ENCODE results near the gene SH3BP5.

The SH3BP5 gene

DNA sequence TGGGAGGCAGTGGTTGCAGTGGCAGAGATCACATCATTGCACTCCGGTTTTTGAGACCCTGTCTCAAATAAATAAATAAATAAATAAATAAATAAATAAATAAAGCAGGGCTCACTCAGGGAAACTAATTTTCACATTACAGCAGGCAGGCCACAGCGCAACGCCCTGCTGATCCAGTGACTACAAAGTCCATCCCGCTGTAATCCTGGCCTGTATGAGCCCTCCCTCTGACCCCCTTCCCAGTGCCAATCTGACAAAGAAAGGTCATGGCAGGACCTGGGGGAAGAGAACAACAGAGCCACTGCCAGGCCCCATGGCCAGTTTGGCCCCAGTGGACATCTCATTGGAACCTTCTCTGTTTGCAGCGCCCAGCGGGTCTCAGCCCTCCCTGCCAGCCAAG, 9.3 kb downstream of the SH3BP5 start:
- DNase-seq = no peak

DNA sequence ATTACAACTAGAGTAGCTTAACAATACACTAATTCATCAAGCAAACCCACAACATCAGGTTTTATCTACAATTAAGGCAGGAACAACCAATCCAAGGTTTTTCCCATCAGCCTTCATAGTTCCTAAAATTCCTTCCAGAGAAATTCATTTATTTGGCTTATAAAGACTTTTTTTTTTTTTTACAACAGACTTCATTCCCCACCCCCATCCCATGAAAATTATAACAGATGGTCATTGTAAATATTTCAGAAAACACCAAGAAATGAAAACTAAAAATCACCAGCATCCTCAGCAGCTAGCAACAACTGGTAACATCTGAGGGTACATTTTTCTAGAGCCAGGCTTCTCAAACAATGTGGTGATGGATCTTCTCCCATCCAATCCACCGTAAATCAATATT, 11.0 kb downstream of the SH3BP5 start:
- no peak for DNase-seq

DNA sequence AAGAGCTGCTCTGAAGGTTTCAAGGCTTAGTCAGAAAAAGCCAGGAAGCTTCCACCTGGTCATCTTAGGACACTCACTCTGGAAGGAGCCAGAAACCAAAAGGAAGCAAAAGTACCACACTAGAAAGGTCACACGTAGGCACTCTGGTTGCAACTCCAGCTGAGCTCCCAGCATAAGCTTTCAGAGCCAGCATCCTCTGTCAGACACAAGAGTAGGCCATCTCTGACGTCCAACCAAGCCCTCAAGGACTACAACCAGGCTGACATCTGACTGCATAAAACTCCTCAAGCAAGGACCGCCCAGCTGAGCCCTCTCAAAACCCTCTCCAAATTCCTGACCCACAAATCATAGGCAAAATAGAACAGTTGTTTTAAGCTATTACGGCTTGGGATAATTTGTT, 12.8 kb downstream of the SH3BP5 start:
- peak; percentile 77 for DNase-seq

DNA sequence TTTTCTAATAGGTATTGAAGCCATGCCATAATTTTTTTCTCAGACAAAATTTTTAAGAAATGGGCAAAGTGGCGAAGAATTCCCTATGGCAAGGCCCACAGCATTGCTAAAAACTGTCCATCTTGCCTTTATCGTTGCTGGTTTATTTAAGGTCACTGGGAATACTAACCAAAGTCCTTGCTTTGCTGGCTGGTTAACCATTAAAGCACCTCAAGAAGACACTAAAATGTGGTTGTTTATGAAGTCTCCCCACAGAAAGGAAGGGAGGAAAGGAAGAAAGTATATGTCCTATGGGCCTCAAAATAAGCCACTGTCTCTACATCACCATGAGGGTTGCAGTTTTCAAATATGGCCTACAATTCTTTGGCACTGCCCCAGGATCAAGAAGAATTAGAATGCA, 13.2 kb downstream of the SH3BP5 start:
- no peak for DNase-seq

DNA sequence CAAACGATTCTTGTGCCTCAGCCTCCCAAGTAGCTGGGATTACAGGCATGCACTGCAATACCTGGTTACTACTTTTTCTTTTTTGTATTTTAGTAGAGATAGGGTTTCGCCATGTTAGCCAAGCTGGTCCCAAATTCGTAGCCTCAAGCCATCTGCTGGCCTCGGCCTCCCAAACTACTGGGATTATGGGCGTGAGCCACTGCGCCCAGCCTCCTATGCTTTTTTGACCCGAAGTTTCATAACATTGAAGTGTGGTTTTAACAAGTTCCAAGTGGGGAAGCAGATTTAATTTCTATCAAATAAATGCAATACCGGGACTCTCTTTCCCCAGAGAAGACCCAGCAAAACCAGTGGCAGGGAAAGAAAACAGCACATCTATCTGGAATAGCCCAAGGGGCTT, 13.7 kb downstream of the SH3BP5 start:
- DNase-seq = no peak

DNA sequence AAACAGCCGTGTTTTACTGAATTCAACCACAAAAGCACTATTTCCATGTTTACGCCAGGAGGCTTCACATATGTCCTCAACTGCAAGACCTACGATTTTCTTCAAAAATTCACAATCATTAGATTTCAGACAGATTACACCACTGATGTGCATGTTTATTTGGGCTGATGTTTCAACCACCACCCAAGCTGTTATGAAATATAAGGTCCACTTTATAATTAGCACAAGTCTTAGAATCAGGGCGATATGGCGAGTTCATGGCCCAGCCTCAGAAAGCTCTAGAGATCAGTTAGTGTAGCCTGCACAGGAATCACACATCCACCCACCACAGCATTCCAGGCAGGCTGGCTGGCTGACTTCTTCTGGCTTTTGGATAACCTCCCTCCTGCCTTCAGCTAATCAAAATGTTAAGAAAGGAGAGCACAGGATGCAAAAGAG, 15.4 kb downstream of the SH3BP5 start:
- DNase-seq = peak; percentile 75

DNA sequence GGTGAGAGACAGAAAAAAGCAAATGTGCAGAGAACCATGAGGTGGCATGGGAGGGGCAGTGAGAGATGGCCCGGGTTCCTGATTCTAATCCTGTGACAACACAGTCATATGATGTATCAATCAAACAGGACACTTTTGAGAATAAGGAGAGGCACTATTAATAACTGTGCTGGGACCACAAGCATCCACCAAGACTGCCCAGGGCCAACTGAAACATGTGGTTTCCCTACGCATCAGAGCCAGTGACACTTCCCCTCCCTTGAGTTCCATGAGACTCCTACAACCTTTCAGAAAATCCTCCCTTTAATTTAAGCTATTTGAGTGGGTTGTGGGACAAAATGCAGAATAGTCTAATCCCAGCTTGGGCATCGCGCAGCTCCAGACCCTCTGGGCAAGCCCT, 17.4 kb downstream of the SH3BP5 start:
- DNase-seq = peak; percentile 59

DNA sequence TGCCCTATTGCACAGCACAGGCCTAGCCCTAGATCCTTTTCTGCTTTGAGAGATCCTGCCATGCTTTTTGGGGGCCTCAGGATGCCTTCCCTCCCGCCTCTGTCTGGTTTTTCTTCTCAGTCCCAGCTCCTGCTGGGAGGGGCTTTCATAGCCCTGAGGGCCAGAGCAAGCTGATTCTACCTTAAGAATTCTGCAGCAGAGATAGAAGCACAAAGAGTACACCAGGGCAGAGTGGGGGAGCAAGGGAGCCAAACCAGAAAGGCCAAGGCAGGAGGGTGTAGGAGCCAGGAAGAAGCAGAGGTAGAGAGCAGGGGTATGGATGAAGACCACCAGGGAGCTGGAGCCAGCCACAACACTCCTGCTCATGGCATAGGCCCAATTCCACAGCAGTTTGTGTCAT, 18.1 kb downstream of the SH3BP5 start:
- no peak for DNase-seq

DNA sequence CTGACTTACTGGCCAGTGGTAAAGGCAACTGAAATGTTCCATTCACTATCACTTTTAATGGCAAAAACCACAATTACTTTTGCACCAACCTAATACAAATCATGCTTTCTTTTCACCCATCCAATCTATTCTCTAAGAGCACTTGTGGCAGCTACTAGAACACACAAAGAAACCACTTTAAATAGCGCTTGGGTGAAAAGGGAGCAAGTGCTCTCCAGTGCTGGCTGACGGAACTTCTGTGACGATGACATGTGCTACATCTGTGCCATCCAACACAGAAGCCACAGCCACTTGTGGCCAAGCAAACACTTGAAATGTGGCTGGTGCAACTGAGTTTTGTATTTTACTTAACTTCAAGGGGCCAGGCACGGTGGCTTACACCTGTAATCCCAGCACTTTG, 18.9 kb downstream of the SH3BP5 start:
- no peak for DNase-seq

DNA sequence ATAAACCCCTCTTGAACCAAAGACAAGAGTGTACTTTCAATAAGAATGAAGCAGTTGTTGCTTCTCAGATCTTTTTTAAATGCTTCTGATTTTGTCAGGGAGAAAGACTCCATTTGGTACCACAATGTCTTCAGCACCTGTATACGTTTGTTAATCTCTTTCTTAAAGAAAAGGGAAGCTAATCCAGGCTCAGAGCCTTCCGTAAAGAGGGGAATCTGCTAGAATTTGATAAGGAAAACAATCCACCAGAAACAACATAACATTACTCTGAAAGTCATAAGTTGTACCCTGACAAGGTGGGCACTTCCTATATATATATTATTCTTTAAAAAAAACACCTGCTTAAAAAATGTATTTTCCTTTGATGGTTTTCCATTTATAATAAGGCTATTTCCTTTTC, 19.8 kb downstream of the SH3BP5 start:
- no peak for DNase-seq

DNA sequence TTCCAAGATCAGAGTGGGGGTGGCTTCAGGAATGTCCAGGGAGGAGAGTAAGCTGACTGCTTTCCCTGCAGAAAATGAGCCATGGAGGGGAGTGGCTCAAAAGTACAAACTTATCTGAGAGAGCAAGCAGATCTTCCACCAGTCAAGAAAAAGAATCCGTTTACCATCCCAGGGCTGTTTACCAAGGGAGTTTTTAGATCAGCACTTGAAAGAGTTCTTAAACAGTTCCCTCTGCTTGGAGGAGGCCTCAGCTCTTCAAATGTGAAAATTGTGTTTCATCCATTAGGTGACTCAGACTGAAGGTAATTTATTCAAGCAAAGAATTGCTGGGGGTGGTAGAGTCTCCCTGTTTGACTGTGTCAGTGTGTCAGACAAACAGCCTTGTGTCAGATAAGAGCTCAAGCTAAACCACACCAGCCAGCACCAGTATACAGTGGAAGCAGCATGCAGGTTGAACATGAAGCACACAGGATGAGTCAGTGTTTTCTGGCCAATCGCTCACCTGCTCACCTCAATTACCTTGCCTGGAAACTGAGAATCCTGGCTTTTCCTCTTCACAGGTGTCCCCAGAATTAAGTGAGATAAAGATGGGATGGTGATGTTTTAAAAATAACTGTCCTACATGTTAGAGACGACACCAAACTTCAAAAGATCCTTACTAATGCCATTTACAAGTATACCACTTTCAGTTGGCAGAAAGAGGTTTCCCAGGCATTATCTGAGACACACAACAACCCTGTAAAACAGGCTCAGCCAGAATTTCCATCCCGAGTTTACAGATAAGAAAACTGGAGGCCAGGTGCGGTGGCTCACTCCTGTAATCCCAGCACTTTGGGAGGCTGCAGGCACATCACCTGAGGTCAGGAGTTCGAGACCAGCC, 21.7 kb downstream of the SH3BP5 start:
- DNase-seq = peak; percentile 73

DNA sequence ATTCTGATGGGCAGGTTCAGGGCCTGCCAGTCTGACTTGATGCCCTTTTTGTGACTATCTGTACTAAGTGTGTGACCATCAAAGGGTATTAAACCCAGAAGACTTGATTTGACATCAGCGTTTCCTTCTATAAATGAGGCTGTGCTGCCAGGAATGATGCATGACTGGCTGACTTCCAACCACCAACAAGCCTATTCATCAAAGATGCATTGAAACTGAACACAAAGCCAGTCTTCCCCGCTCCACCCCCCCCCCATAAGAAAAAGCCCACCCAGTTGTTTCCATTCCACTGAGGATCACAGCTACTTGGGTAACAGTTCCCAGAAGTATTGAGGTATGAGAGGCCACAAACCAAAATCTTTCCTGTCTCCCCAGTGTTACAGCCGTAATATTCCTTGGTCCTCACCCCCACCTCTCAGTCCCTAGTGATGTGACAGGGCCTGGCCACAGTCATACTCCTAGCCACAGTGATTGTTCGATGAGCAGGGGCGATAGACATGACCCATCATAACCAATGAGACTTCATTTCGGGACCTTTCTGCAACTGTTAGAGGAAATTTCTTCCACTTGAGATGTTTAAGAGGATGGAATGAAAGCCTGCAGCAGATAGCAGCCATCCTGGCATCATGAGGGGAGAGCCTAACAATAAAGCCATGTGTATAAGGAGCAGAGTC, 22.6 kb downstream of the SH3BP5 start:
- peak; percentile 68 for DNase-seq

DNA sequence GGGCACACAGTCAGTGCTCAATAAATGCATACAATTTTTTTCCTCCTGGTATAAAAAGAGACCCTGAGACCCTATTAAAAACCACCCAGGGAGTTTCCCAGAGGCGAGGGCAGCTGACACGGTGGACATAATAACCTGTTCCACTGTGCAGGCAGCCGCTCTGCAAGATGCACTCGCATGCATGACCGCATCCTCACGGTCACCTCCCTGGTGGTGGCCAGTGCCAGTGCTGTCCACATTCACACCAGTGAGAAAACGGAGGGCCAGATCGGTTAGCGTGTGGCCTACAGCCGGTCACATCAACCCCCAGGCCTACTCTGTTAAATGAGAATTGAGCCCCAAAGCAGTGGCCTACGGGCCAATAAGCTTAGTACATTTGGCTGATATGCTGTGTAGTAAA, 24.8 kb downstream of the SH3BP5 start:
- DNase-seq = no peak

DNA sequence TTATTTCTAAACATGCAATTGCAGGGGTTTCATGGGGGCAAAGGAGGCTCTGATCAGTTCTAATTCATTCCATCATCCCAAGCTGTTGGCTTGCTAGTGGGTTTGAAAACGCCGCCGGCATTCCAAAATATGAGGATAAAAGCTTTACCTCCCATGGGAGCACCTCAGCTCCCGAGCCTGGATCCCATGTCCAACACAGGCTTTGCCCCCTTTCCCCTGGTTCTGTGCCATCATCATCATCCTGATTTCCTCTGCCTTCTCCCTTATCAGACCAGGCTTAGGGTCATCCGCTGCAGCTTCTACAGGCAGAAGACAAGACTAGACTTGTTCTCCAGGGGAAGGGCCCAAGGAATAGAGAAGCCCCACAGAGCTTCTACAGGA, 25.4 kb downstream of the SH3BP5 start:
- no peak for DNase-seq

DNA sequence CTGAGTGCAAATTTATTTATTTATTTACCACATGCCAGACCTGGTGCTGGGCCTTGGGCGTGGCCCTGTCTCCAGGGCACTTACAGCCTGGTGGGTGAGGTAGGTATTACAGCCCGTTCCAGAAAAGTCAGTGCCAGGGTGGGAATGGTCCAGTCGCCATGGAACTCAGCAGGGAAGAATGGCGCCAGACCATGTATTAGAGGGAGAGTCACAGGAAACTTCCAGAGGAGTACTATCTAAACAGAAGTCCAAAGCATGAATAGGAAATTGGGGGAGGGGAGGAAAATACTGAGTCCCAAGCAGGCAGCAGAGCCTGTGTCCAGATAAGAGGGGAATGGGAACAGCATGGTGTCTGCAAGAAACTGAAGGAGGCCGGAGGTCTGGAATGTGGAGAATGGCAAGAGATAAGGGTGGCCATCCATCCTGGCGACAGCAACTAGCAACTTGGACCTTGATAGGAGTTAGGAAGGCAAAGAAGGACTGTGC, 27.0 kb downstream of the SH3BP5 start:
- DNase-seq = peak; percentile 7

DNA sequence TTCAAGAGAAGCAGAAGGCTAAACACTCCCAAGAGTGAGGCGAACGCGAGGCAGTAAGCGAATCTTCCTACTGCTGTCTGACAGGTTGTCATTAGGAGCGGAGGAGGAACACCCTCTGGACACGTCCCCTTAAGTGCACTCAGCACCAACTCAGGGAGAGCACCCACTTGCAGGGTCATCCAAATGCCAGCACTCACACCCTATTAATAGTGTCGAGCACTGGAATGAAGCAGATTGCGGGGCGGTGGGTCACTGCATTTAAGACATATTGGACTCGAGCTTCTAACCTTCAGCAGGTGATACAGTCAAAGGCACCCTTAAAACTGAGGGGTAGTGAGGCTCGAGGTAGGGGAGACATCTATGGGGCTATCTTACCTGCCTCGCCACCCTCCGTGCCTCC, 28.7 kb downstream of the SH3BP5 start:
- DNase-seq = no peak

DNA sequence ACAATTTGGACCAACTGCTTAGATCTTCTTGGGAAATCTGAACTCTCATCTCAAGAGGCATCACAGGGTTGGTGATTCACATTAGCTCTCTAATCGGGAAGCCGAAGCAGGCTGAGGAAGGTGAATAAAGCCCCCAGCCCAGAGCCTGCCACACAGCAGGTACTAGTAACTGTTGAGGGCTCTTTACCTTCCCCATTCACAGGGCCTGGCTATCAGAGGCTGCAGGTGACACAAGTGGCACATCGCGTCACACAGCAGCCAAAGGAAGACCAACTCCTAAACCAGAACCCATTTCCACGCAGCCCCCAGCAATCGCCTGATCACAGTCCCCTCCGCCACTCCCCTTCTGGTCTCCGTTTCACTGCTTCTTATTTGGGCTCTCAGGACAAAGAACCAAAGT, 29.2 kb downstream of the SH3BP5 start:
- no peak for DNase-seq

DNA sequence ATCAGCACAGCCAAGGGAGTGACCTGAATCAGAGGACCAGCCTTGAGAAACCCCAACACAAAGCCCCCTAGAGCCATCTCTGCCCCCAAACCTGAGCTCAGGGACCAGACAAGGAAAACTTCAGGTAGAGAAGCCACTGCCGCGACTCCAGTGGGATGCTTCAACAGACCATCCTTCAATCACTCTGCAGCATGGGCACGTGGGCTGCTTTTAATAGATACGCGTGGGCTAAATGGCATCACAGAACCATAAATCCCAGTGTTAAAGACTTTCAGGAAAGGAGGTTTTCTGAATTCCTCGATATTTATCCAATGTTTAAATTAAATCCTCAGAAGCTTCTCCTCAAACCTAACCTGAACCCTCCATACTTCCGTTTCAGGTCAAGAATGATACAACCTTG, 30.6 kb downstream of the SH3BP5 start:
- no peak for DNase-seq

DNA sequence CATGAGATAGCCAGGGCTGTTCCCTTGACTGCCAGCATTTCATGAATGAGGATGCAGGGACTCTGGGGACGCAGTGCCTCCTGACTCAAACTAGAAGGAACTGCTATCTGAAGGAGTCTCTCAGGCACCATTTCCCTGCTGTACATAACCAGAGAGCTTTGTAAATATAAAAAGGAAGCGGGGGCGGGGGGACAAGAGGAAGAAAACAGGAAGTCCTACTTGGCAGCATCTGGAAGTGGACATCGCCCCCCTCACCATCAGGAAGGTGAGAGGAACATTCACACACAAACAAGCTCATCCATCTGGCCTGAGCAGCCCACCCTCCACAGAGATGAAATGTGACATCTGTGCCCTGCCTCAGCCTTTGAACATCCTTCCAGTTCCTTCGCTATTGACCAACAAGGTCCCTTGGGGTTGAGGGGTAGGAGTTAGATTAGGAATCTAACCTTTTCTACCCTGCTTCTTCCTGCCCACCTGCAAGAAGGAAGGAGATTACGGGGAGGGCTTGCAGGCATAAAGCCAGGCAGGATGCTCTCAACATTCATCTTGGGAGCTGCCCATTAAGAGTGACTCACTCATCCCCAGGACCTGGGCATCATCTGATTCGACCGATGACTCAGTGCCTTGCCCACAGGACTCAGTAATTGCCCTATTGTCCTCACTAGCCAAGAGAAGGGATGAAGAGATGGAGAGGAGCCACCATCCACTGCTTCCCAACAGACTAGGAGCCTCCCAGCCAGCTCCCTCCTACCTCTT, 31.9 kb downstream of the SH3BP5 start:
- peak; percentile 47 for DNase-seq

DNA sequence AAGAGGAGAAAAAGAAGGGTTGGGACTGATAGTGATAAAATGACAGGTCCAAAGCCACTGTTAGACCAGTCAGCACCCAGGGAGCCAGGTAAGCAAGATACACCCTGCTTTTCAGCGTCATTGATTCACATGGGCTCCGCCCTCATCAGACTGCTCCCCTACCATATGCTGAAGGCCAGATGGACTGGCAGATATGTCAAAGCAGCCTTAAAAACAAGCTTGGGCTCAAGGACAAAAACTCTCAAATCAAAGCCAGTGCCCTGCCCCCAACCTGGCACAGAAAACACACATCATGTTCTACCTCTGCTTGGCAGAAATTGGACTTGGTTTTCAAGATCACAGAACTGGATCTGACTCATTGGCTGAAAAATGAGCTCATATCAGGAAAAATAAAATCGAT, 33.4 kb downstream of the SH3BP5 start:
- no peak for DNase-seq

DNA sequence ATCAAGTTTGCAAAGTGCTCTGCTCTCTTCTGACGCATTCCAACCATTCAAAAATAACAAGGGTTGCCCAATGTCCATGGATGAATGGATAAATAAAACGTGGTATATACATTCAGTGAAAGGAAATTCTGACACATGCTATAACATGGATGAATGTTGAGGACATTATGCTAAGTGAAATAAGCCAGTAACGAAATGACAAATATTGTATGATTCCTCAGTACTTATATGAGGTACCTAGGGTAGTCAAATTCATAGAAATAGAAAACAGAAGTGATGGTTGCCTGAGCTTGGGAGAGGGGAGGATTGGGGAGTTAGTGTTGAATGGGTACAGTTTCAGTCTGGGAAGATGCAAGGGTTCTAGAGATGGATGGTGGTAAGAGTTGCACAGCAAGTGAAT, 33.9 kb downstream of the SH3BP5 start:
- DNase-seq = no peak

DNA sequence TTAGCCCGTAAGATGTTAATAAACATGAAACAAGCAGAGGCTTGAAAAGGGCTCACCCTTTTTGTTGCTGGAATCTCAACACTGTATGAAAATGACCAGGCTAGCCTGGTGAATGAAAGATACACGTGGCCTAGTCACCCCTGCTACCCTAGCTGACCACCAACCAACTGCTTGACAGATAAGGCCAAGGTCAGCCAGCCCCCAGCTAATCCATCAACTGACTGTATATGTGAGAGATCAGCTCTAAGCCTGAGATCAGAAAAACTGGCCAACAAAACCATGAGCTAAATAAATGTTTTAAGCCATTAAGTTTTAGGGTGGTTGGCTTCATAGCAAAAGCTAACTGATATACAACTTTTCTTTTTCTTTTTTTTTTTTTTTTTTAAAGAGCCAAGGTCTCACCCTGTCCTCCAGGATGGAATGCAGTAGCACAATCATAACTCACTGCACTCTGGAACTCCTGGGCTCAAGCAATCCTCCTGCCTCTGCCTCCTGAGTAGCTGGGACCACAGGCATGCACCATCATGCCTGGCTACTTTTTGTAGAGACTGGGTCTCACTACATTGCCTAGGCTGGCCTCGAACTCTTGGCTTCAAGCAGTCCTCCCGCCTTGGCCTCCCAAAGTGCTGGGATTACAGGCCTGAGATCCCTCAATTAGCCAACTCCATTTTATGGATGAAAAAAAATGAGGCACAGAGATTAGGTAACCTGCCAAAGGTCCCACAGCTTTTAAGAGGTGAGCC, 34.6 kb downstream of the SH3BP5 start:
- no peak for DNase-seq

DNA sequence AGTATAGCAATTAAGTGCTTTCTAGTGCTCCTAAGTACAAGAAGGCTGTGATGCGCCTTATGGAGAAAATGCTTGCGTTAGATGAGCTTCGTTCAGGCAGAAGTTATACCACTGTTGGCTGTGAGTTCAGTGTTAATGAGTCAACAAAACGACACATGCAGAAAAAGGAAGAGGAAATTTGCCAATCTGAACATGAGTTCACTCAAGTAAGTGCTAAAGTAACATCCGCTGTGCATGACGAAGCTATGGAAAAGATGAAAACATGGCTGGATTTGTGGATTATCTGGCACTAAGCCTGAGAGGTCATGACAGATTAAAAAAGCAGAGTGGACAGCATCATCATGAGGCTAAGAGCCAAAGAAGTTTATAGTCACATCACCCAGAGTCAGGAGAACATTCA, 36.9 kb downstream of the SH3BP5 start:
- DNase-seq = peak; percentile 21

Data from fibroblast of upper back skin (primary cell).